OCI-LY7 (cell line): ENCODE data around the gene PRKAG2.

Experiments used
- CTCF ChIP-seq: fragments of 200-600 bp; sonication (generic); conservative IDR thresholded peaks from 2 replicates; pipeline ENCODE4 v1.5.1; 2014; ENCODE audit warnings: mild to moderate bottlenecking, antibody characterized with exemption, low read length, moderate library complexity, mixed read lengths
- EZH2phosphoT487 ChIP-seq: fragments of 200-600 bp; sonication (generic); IDR thresholded peaks from 2 replicates; pipeline ENCODE4 v1.6.1; 2018; ENCODE audit warnings: low read depth, borderline replicate concordance, mild to moderate bottlenecking, mixed run types, antibody characterized with exemption, low read length, moderate library complexity, mixed read lengths

DNA sequence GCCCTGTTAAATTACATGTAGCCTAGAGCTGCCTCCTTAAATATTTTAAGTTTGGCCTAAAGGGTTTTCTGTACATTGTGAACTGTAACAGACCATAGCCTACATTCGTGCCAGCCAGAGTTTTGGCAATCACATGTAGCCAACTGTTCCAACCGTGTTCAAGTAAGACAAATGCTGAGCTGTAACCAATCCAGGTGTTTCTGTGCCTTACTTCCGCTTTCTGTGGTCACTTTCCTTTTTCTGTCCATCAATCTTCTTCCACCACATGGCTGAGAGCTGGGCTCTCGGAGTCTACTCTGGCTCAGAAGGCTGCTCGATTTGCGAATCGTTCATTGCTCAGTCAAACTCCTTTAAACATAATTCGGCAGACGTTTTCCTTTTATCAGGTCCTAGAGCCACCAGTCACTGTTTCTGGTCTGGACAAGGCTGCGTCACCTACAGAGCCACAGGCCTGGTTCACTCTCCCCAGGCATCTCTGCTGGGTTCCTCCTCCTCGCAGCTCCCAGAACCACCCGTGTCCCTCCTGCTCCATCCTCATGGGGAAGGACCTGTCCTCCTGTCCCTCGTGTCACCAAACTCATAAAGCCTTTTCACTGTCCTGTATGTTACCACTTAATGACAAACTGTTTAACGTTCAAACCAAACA is 199.2 kb downstream of the PRKAG2 start:
- no peak for TF ChIP-seq CTCF
- no peak for TF ChIP-seq EZH2phosphoT487
